GM21381 (cell line): ENCODE data around the gene UNC79.

Experiments used
- ATAC-seq: cut with Tn5 transposase; IDR thresholded peaks from one replicate; pipeline ENCODE4 v1.9.1; 2021; ENCODE audit warnings: mild to moderate bottlenecking, moderate library complexity; ENCODE audit not compliant: unreplicated experiment

Gene UNC79

DNA sequence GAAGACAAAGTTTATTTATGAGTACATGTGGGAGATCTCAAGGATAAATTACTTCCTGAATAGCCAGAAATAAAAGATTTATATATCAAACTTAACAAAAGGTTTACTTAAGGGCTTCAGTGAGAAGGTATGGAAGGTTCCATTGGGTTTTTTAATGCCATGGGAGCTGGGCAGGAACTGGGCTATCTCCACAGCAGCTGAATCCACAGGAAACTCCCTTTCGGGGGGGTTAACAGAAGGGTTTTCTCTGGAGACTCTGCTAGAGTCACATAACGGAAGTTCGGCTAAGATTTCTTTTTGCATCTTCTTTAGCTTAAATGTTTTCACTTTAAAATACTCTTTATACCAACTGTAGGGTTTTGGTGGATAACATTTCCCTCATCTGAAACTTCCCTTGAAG is 113.5 kb downstream of the UNC79 start:
- ATAC-seq: no peak

GRCh38 chr14:93546642-93547041 is 115.9 kb downstream of the UNC79 start:
- no peak for ATAC-seq

DNA sequence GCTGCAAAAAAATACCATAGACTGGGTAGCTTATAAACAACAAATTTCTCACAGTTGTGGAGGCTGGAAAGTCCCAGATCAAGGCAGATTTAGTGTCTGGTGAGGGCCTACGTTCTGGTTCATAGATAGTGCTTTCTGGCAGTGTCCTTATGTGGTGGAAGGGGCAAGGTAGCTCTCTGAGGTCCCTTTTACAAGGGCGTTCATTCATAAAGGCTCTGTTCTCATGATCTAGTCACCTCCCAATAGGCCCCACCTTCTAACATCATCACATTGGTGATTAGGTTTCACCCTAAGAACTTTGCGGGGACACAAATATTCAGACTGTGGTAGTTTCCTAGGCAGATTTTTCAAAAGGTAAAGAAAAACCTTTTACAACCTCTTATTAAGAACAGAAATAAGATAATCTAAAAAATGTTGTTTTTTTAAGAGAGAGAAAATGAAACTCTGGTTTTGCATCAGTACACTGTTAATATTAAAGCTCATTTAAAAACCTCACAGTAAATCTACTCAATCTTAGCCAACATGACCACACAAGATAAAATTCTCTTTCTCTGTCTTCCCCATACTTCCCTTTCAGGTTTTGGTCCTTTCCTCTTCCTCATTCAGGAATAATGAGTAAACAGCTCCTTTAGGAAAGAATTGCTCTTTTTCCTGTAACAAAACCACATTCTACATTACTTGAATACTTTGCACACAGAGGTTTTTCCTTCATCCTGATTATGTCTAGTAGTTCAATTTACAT is 117.5 kb downstream of the UNC79 start:
- peak; percentile 74 for ATAC-seq

- ATAC-seq: no peak
Measured at GRCh38 chr14:93549595-93549994, 118.9 kb downstream of the UNC79 start.

- ATAC-seq: no peak
Measured at GRCh38 chr14:93564918-93565317, 134.2 kb downstream of the UNC79 start.

GRCh38 chr14:93566065-93566693 is 135.4 kb downstream of the UNC79 start:
- no peak for ATAC-seq

GRCh38 chr14:93571275-93571674 is 140.5 kb downstream of the UNC79 start:
- ATAC-seq: no peak

- ATAC-seq: no peak
Measured at GRCh38 chr14:93579178-93579577, 148.4 kb downstream of the UNC79 start.

DNA sequence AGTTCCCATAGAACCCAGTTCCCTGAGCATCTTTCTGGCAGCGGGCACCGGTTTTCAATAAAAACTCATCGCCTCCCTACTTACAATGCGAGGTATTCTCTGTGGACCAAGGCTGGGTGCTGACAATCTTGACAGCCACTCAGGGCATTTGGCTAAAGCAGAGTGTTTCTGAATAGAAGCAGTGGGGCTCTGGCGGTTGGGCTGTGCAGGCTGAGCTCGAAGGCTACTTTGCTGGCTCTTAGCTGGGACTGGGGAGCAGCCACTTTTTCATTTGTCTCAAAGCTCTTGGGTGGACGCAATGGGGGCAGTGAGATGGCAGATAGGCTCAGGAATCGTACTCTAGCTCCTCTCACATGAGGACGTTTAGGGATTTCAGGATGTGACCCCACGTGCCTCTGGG is 151.8 kb downstream of the UNC79 start:
- ATAC-seq: no peak

DNA sequence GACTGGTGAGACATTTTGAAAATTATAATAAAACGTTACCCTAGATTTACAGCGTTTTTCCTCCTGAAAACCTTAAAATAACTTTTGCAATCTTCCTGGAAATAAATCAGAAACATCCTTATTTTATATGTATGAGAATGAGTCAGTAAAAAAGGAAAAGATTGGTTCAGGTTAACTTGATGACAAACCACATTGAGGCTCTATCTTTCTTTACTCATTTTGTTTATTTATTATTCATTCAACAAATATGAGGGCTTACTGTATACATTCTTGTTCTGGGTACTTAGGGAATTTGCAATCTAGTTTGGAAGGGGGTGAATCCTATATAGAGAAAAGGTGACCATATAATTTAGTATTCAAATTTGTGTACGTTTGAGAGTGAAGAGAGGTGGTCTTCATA is 156.6 kb downstream of the UNC79 start:
- ATAC-seq: no peak

- ATAC-seq: no peak
Measured at GRCh38 chr14:93591506-93591905, 160.8 kb downstream of the UNC79 start.

DNA sequence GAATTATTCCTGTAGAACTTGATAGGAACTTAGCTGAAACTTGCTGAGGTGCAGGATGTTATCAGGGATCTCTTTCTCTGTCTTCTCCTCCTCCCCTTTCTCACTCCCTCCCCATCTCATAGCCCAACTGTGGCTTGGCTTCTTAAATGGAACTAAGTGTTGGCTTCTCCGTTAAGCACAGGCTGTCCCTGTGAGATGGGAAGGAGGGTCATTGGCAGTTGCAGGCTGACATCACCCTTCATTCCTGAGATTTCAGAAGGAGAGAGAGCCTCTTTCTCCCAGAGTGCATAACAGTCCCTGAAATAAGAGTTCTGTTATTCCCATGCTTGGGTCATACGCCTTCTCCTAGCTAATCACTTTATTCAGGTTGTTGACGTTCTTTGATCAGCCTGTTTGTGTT is 162.0 kb downstream of the UNC79 start:
- ATAC-seq: no peak

DNA sequence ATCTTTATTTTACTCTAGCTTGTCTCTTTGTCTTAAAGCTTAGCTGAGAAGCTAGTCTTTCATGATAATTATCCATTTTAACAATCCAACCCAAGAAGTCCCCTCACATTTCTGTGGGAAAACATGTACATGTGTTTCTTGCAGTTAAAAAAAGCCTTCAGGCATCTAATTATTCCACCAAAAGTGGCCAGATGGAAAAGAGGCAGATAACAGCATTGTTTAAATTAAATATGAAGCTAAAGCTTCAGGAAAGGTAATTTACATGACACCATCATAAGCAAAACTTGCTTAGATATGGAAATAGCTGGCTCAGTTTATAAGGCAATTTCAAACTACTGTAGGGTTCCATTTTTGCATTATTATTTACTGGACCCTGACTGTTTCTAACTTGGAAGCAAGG is 175.4 kb downstream of the UNC79 start:
- ATAC-seq: no peak

GRCh38 chr14:93619176-93619793 is 188.5 kb downstream of the UNC79 start:
- ATAC-seq: no peak

GRCh38 chr14:93628048-93628447 is 197.3 kb downstream of the UNC79 start:
- no peak for ATAC-seq

DNA sequence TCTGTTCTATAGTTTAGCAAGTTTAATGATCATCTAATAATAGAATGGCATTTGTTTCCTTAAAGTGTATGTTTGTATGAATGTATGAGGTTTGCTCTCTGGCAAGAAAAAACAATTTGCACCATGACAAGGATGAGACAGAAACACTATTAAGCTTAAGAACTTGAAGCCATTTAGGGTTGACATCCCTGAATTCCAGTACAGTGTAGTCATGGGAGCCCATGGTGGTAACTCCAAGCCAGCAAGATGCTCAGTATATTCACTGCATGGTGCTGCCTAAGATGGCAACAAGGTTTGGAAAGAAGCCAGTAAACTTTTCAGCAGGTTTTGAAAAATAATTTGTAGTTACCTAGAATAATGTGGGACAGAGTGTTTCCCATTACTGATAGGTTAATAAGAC is 198.9 kb downstream of the UNC79 start:
- ATAC-seq: no peak

- no peak for ATAC-seq
Measured at GRCh38 chr14:93638790-93639189, 208.1 kb downstream of the UNC79 start.

GRCh38 chr14:93643127-93643526 is 212.4 kb downstream of the UNC79 start:
- ATAC-seq: no peak

DNA sequence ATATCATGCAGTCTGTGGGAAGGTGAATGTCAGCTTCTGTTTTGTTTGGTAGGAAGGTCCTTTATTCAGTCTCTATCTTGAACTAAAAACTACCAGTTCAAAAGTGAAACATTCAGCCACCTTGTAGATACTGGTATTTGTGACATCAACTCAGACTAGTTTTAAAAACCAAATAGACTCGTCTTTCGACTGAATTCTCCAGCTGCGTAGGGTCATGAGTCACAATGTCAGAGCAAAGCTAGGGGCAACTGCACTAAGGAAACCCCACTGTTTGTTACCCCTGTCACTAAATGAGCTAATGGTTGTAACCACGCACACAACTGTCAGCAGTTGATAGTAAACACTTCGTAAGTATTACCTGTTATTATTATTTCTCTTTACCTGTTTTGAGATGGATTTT is 212.9 kb downstream of the UNC79 start:
- no peak for ATAC-seq

GRCh38 chr14:93645200-93645599 is 214.5 kb downstream of the UNC79 start:
- no peak for ATAC-seq

GRCh38 chr14:93648440-93649168 is 217.9 kb downstream of the UNC79 start:
- ATAC-seq: no peak

GRCh38 chr14:93654599-93654998 is 223.9 kb downstream of the UNC79 start:
- no peak for ATAC-seq
